ENCODE measurements around the gene GALNT1.
"Not testable (repeated sequence)": the region's sequence is repeated elsewhere in the genome, so short reads cannot be mapped to it uniquely, and the experiment has no call there.

GALNT1 gene

GRCh38 chr18:35581546-35581897 lies at the start of gene GALNT1:
Gene GALNT1, plus strand, starts transcription at chr18:35581740. Its CDS starts 72,923 bp downstream, at chr18:35654663.
- no peak for DNase-seq

GRCh38 chr18:35533916-35534405 lies 47.6 kb upstream of the GALNT1 start:
- no peak for DNase-seq

- no peak for DNase-seq
Measured at GRCh38 chr18:35535297-35535696, 46.2 kb upstream of the GALNT1 start.

GRCh38 chr18:35542356-35542755 lies 39.2 kb upstream of the GALNT1 start:
- no peak for DNase-seq

GRCh38 chr18:35547008-35547605 lies 34.4 kb upstream of the GALNT1 start:
- no peak for DNase-seq

GRCh38 chr18:35549564-35549963 lies 32.0 kb upstream of the GALNT1 start:
- DNase-seq = no peak

- DNase-seq = no peak
Measured at GRCh38 chr18:35553300-35553699, 28.2 kb upstream of the GALNT1 start.

GRCh38 chr18:35555538-35555937 lies 26.0 kb upstream of the GALNT1 start:
- DNase-seq = not testable (repeated sequence)

- no peak for DNase-seq
Measured at GRCh38 chr18:35559867-35560266, 21.7 kb upstream of the GALNT1 start.

GRCh38 chr18:35564795-35565453 lies 16.6 kb upstream of the GALNT1 start:
- DNase-seq = no peak

- no peak for DNase-seq
Measured at GRCh38 chr18:35566019-35566418, 15.5 kb upstream of the GALNT1 start.

GRCh38 chr18:35570182-35570581 lies 11.4 kb upstream of the GALNT1 start:
- no peak for DNase-seq

- no peak for DNase-seq
Measured at GRCh38 chr18:35571138-35571537, 10.4 kb upstream of the GALNT1 start.

GRCh38 chr18:35572644-35573043 lies 8.9 kb upstream of the GALNT1 start:
- no peak for DNase-seq

GRCh38 chr18:35573531-35573930 lies 8.0 kb upstream of the GALNT1 start:
- DNase-seq = no peak

GRCh38 chr18:35576240-35576845 lies 5.2 kb upstream of the GALNT1 start:
- DNase-seq = not testable (repeated sequence)

- DNase-seq = no peak
Measured at GRCh38 chr18:35577045-35577848, 4.3 kb upstream of the GALNT1 start.

- peak; percentile 28 for DNase-seq
Measured at GRCh38 chr18:35578481-35578880, 3.1 kb upstream of the GALNT1 start.

- no peak for DNase-seq
Measured at GRCh38 chr18:35578936-35579335, 2.6 kb upstream of the GALNT1 start.

GRCh38 chr18:35580701-35581539 lies 620 bp upstream of the GALNT1 start:
- peak; percentile 52 for DNase-seq

- no peak for DNase-seq
Measured at GRCh38 chr18:35581898-35582641, 530 bp downstream of the GALNT1 start.

Data from fibroblast of upper back skin (primary cell).